GM13976 (cell line): ENCODE results near the gene TMEM11.
A peak's percentile ranks its signal among the peaks of the same experiment; 100 is the strongest.

Source experiments
- DNase-seq: peaks from one replicate; pipeline ENCODE4 v3.0.0; 2012; ENCODE audit warnings: low spot score
- CTCF ChIP-seq: IDR thresholded peaks from 2 replicates; pipeline ENCODE4 v1.5.1; 2012; ENCODE audit warnings: borderline replicate concordance, mild to moderate bottlenecking; ENCODE audit not compliant: insufficient read depth; ENCODE audit errors: extremely low read depth, missing control alignments, control extremely low read depth
- in situ Hi-C: fragments of 300-500 bp; cut with MboI; formaldehyde crosslinking; loops from one replicate; pipeline ENCODE4 v1.12.0; 2022; ENCODE audit warnings: low sequenced_read_pairs, mixed read lengths, inconsistent platforms; ENCODE audit not compliant: unreplicated experiment

The TMEM11 gene

GRCh38 chr17:21214015-21214776 lies at the start of gene TMEM11:
Gene TMEM11 (minus strand): TSS chr17:21214161. CDS start chr17:21214152, 9 bp downstream.
- peak; percentile 99 for DNase-seq
- peak; percentile 6 for TF ChIP-seq CTCF
- in situ Hi-C loops, result no loop called here

GRCh38 chr17:21263376-21263775 lies 49.4 kb upstream of the TMEM11 start:
- no peak for DNase-seq
- in situ Hi-C loops, result no loop called here
- no peak for TF ChIP-seq CTCF

- no peak for TF ChIP-seq CTCF
- no peak for DNase-seq
- in situ Hi-C loops, result no loop called here
These were observed 48.5 kb upstream of the TMEM11 start for GRCh38 chr17:21262259-21262993.

GRCh38 chr17:21258593-21258992 lies 44.6 kb upstream of the TMEM11 start:
- no peak for DNase-seq
- no peak for TF ChIP-seq CTCF
- in situ Hi-C loops, result no loop called here

GRCh38 chr17:21253646-21254441 lies 39.9 kb upstream of the TMEM11 start:
- in situ Hi-C loops, result no loop called here
- no peak for DNase-seq
- no peak for TF ChIP-seq CTCF
